HG02870 (cell line): ENCODE results near the gene FHIT.
A peak's percentile ranks its signal among the peaks of the same experiment; 100 is the strongest.

Source experiments
- ATAC-seq: cut with Tn5 transposase; IDR thresholded peaks from one replicate; pipeline ENCODE4 v1.9.1; 2021; ENCODE audit warnings: mild to moderate bottlenecking, moderate library complexity; ENCODE audit not compliant: unreplicated experiment

FHIT gene

GRCh38 chr3:59769127-59769750, 1482.0 kb downstream of the FHIT start:
- no peak for ATAC-seq

DNA sequence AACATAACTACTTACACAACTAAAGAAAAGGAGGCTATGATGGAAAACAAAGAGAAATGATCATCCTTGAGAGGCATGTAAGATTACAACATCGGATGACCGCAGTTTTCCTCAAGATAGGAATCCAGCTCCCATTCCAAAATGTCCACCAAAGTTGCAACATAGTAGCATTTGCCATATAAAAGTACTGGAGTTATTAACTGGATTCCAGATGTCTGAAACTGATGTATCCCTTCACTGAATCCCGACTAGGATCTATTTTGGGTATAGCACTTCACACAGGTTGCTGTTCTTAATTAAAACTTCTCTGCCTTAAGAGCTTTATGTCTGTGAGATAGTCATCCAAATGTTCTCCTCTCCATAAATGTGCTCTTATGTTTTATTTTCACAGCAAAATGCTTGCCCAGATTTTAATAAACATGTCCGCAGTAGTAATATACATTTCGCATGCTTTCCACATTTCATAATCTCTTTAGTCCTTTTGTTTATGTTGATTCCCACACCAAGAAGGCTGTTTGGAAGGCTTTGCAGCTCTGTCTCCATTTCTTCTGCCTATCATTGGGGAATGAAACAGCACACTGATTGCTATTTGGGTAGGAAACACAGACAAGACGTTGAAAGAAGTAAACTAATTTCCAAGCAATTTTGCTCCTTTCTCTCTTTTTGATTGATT, 1484.9 kb downstream of the FHIT start:
- no peak for ATAC-seq

DNA sequence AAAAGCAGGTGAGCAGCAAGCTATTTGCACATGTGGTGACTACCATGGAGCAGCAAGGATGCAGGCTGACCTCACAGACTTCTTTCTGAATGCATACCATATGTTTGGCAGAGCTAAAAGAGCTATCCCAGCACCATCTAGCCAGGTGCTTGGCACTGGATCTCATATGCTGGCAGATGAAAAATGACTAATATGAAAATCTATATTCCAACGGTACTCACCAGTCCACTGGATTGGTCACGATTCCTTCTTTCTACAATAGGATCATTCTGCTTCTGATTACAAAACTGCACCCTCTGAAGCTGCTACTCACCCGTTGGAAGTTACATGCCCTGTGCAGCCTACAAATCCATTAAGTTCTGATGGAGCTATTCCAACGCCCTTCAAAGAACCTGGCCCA, 1487.1 kb downstream of the FHIT start:
- ATAC-seq: no peak

DNA sequence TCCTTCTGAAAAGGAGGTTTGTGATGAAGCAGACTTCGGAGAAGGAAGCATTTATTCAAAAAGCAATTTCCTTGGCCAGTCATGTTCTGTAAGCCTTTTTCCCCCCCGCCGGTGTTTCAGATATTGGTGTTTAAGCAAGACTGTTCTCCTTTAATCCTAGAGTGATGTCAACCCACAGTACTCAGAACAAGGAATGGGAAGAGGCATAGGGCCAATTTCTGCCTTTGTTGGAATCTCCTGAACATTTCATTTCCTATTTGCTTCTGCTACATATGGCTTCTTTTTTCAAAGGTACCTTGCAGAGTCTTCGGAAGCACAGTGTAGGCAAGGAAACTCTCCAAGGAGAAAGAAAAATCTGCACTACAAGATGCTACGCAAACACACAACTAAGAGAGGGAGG, 1488.3 kb downstream of the FHIT start:
- no peak for ATAC-seq

DNA sequence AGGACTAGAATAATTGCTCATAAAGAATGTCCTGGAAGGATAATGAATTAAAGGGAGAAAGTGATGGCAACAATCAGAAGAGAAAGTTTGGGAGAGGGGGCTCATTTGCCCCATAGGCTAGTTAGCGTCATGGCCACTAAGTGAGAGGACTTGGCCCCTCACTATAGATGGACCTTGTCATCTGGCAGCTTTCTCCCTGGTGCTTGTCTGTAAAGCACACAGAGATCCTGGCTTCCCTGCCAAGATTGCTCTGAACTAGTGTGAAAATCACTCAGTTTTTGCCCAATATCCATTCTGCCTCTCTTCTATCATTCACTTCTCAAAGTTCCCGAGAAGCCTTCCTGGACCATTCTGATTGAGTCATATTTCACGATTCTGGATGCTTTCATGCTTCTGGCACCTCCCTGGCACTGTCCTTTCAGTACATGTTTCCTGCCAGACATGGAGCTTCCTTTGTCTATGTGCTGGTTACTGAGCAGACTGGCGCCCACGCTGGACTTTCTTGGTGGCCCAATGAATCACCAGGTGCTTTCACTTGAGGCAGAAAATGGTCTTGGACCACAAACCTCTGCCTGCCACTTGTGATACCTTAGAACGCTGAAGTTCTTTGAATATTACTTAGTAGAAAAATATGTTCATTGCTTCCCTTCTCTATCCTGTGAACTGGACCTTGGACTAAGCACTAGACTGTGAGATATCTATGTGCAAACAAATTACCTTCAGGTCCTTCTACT, 1491.8 kb downstream of the FHIT start:
- no peak for ATAC-seq

GRCh38 chr3:59758672-59759071, 1492.6 kb downstream of the FHIT start:
- ATAC-seq: no peak

DNA sequence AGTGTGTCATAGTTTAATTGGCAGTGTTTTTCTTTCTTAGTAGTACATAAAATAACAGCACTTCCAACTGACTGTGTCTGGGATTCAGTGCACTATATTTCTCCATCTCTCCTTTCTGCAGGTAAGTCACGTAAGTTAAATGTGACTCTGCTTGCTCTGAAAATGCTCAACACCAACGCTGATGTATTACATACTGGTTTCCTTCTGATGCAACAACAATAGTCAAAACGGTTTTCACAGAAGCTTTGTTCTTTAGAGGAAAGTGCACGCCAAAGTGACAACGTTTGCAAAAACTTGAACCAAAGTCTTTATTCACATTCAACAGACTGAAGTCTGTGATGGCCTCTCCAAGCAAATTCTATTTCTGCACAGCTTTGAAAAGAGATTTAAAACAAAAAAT, 1494.3 kb downstream of the FHIT start:
- ATAC-seq: no peak

- no peak for ATAC-seq
Measured at GRCh38 chr3:59754456-59755129, 1496.7 kb downstream of the FHIT start.

- ATAC-seq: no peak
Measured at GRCh38 chr3:59753808-59754450, 1497.3 kb downstream of the FHIT start.

DNA sequence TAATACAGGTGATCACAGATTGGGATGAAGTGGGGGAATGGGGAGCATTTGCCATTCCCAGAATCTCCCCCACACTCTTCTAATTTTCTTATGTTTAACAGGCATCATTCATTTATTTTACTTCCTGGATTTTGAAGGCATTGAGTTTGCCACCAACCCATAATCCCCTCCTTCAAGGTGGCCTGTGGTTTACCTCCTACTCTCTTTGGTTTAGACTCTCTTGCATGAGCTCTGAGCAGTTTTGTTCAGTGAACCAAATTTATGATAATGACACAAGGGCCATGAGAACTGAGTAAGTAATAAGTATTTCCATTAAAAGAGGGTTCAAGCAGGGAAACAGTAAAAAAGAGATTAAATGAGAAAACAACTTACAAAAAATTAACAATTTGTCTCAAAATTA, 1498.3 kb downstream of the FHIT start:
- ATAC-seq: no peak

DNA sequence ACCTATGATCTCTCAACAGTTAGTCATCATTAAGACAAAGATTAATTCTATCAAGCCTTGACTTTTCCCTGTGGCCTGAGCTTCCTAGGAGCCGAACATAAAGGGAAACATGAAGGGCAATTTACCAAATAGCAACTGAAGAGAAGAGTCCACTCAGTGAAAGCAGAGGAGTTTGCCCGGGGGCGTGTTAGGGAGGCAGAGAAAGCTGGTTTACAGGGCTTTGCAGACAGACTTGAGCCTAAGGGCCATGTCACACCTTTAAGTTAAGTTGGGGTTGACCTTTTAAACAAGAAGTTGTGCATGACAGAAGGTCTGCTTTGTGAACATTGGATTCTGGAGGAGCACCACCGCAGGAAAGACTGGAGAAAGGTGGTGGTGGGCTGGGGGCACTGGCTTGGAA, 1499.6 kb downstream of the FHIT start:
- ATAC-seq: no peak

- ATAC-seq: no peak
Measured at GRCh38 chr3:59750391-59750790, 1500.9 kb downstream of the FHIT start.

GRCh38 chr3:59749291-59749690, 1502.0 kb downstream of the FHIT start:
- no peak for ATAC-seq

DNA sequence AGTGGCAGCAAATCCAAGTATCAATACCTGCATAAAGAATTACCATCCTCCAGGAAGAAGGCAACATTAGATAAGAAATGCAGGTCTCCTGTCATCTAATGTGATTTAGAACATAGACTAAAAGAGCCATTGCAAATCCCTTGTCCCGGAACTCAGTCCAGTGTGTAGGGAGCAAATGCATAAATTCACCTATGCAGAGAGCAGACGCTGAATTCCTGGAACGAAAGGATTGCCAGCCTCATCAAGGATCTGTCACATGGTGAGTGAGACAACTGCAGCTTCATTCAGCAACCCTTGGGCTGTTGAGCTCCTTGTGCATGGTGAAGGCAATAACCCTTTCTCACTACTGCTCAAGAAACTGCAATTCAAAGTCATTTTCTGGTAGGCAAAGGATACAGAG, 1504.7 kb downstream of the FHIT start:
- no peak for ATAC-seq

DNA sequence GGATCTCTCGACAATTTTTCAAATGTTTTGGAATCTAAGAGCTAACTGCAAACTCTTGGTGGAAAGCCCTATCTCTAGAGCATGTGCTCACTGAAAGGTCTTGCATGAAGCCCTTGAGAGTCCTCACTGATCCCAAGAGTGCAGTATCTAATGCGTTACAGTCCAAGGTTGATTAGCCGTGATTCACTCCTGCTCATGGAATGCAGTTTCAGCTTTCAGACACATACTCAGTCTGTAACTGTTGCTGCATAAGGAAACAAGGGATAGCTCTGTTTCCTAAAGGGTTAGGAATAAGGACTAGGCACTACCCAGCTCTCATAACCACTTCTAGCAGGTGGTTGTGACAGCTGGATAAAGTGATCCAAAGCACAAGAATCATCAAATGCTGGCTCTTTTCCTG, 1514.0 kb downstream of the FHIT start:
- ATAC-seq: no peak

DNA sequence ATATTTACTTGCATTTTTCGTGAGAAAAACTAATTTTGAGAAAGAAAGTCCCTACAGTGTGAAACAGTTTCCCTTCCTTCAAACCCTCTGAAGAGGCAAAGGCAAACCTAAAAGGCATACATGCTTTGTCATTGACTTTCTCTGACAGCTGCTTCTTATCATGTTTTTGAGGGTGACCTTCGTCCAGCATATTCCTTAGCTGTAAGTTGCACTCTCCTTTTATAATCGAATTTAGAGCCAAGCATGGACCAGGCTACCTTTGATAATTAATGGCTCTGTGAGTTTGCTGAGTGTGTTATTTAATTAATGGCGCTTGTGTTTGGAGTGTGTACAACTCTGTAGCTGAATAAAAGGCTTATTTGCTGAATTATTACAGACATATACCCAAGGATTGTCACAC, 1517.2 kb downstream of the FHIT start:
- no peak for ATAC-seq

DNA sequence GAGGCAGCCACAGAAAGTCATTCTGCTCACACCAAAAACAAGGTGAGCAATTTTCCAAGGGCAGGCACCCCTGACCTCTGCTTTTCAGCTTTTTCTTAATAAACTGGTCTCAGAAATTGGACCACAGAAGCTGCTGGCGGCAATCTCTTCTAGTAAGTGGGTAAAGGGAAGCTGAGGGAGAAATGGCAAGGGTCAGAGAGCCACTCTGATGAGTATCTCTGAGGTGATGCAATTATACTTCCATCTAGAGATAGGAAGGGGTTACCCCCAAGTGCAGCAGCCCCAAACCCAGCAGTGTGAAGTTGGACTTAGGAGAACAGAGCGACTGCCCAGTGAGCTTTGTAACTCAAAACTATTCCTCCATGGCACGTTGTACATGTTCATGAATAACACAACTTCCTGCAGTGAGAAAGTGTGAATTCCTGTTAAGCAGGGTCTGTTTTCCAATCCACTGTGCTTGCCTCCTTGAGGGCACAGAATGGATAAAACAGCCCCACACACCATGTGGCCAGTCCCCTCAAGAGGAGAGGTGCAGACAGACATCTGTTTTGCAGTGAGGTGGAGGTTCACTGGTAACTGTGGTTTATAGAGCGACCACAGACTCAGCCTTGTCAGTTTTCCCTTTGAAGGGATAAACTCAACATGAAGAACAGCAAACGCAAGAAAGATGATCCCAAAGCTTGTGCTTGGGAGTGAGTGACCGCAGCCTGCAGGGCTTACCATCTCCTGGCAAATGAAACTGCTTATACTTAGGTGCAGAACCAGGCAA, 1518.0 kb downstream of the FHIT start:
- no peak for ATAC-seq

DNA sequence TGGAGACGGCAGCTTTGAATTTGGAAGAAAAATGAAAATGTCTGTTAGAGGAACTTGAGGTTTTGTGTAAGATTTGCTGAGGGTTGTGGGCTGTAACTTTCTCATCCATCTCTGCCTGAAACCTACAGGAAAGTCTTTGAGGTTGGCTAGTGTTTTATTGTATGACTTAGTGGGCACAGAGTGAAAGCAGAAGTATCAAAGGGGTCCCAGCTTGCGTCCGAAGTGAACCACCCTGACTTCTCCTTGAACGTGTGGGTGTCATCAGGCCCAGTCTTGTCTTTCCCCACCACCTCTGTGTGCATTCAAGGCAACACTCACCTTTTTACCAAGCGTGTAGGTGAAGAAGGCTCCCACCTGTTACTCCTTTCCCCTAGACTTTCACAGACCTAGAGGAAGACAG, 1519.3 kb downstream of the FHIT start:
- peak; percentile 76 for ATAC-seq

DNA sequence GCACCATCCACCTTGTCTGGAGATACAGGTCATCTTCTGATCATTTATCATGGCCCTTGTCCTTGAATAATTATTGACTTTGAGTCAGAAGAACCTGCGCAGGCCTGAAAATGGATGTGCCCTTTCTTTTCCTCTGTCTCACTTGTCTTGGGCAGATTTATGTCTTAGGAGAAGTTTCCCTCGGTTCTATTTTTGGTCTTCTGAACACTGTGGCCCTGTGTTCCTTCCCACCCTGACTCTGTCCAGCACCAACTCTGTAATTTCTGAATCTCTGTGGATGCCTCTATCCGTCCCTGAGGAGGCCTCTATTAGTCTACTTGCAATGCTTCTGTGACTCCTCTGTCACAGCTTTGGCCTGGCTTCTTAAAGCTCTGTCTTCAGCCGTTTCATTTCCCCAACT, 1520.7 kb downstream of the FHIT start:
- ATAC-seq: no peak

DNA sequence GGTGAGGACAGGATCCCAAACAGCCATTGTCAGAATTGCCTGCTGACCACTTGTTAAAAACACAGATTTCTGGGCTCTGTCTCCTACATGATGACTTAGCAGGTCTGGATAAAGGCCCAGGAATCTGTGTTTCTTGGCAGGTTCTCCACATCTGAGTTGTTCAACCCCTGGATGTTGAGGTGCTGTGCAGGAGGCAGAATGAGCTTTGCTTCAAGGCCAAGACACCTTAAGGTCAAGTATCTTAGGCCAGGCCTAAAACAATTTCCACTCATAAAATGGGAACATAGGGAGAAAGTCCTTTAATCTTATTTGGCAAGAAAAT, 1522.7 kb downstream of the FHIT start:
- no peak for ATAC-seq
